GF-D8 (cell line): ENCODE measurements around the gene TGIF1.
"Not testable (repeated sequence)": the region's sequence is repeated elsewhere in the genome, so short reads cannot be mapped to it uniquely, and the experiment has no call there.

Source experiments
- DNase-seq: peaks from one replicate; lab custom pipeline; 2025; lab: John Stamatoyannopoulos, UW

Gene TGIF1

DNA sequence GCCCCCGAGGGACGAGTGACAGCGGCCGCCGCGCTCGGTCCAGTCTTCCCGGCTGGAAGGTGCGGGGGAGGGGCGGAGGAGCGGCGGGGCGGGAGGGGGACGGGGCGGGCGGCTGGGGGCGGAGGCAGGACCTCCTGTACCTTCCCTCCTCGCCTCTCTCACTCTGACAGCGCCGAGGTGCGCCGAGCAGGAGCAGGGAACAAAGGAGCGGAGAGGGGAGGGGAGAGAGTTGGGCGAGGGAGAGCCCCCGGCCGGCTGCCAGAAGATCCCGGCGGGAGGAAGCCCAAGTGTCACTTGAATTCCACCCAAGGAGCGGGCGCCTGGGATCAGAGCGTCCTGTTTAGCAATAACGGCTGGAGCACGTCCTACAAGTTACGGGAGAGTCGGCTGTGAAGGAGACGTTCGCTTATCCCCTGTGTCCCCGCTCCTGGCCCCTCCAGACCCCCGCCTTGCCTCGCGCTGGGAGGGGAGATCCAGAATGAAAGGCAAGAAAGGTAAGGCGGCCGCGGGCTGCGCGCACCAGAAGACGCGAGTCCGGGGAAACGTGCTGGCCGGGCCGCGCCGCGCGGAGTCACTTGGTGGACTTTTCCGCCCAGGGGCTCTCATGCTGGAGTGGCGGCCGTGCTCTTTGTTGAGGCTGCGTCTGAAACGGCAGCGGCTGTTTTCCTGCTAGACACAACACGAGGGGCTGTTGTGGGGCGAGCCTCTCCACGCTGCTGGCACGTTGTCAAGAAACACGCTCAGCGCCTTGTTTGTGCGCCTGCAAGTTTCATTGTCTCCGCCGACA, at the start of gene TGIF1:
Gene TGIF1 (plus strand): TSS at position 161 of the 787 bp plus-strand sequence. CDS start 318 bp downstream, at position 479.
- DNase-seq, result peak; percentile 36

DNA sequence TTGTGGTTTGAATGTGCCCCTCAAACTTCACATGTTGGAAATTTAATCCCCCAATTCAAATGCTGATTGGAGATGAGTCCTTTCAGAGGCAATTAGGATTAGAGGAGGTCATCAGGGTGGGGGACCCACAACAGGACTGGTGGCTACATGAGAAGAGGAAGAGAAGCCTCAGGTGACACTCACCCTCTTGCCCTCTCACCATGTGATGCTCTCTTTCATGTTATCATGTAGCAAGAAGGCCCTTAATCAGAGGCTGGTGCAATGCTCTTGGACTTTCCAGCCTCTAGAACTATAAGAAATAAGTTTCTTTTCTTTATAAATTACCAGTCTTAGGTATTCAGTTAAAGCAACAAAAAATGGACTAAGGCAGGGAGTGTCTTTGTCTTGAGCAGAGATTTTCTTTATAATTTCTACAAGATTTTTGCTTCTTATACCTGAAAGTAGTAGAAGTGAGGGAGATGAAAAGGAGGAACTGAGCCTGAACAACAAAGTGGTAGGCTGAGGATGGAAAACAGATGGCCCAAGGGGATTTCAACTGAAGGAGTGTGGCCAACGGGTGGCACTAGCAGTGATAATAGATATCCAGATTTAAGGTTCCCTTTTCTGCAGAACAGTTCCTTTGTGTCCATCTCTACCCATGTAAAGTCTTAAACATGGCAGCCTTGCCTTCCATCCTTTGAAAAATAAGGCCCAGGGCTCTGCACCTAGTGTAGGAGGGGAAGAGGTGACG, 49.2 kb upstream of the TGIF1 start:
- DNase-seq, result no peak

DNA sequence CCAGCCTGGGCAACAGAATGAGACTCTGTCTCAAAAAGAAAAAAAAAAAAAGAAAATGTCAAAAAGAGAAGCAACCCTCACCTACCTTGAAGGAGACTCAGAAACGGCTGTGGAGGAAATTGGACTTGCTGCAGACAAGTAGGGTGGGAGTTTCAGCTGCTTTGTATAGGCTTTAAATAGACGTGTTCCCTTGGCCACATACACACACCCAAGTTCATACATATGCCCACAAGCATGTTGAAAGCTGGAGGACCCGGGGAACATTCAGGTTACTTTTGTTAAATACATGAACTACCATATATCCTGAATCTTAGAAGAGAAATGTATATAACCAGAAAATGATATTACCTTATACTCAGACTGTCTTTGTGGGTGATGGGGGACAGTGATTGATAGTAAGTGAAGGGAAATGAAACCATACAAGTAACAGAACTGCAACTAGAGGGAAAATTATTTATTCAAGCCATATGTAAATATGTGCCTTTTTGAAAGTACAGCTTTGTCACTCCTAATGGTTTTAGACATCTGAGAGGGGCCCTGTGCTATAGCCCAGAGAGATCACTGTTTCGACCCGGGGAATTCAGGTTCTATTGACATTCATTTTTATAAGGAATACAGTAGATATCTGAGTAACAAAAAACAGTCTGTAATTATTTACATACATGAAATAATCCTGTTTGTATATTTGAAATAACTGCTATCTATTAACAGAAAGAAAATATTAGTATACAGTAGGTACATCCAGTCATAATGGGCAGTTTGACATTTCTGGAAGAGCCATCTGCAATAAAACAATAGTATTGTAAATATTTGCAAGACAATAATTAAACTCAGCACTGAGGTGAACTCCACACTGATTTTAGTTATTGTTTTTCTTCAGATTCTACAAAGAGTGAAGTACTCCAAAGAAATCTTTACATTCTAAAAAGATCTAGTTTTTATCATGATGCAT, 48.0 kb upstream of the TGIF1 start:
- DNase-seq, result no peak

DNA sequence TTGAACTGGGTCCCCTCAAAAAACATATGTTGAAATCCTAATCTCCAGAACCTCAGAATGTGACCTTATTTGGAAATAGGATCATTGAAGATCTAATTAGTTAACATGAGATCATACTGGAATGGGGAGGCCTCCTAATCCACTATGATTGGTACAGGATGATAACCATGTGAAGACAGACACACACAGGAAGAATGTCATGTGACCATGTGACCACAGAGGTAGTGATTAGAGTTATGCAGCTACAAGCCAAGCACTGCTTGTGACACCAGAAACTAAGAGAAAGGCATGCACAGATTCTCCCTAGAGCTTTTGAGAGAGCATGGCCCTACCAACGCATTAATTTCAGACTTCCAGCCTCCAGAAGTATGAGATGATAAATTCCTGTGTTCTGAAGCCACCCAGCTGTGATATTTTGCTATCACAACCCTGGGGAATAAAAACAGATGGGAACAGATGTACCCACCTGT, 47.0 kb upstream of the TGIF1 start:
- DNase-seq, result no peak

DNA sequence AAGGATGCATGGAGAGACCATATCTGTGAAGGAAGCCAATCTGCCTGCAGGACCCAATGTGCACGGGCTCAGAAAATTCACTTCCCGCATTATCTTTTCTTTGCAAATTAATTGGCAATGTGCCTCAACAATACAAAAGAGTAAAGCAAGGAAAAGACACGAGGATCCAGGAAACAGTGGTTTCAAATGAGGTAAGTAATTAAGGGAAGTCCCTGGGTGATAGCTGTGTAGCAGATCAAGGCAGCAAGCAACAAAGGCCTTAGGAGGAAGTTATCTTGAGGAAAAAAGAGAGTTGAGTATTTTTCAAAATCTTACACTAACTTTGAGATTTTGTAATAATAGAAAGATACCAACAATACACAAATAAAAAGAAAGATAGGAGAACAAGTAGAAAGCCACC, 44.3 kb upstream of the TGIF1 start:
- DNase-seq, result peak; percentile 84

DNA sequence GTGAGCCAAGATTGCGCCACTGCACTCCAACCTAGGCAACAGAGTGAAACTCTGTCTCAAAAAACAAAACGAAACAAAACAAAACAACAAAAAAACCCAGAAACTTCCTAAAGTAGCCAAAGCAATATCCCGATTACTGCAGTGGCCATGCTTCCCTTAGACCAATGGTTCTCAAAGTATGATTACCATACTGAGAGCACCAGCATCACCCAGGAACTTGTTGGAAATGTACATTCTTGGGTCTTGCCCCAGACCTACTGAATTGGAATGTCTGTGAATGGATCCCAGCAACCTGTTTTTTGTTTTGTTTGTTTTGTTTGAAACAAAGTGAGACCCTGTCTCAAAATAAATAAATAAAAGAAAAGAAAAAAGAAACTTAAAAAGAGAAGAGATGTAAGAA, 41.9 kb upstream of the TGIF1 start:
- no peak for DNase-seq

DNA sequence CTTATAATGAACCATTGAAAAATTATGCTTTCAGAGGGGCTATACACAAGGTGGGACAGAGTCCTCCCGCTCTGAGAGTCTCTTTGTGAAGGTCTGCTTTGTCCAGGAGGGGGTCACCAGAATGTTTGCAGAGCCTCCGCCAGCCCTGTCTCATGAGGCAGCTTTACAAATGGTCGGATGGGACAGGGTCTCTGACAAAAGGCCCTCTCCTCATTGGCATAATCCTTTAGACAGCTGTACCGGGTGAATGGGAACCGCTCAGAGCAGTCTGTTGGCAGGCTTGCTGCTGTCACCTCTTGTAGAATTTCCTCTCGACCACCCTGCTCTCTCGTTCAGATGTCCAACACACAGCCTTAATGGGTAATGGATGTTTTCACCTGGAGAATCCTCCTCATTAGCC, 40.2 kb upstream of the TGIF1 start:
- DNase-seq, result no peak

DNA sequence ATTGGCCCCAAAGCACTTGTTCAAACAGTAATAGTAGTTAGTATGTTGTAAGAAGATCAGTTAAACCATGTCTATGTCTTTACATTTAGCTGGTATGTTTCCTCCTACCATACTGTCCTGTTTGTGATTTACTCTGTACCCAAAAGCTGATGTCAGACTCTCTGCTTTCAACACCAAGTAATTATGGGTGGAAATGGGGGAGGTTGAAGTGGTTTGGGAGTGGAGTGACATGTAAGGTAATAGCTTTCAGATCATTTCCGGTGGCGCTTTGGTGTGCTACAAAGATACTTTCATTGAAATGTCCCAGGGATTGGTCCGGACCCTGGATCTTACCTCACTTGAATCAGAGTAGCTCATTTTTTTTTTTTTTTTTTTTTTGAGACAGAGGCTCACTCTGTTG, 39.7 kb upstream of the TGIF1 start:
- no peak for DNase-seq

DNA sequence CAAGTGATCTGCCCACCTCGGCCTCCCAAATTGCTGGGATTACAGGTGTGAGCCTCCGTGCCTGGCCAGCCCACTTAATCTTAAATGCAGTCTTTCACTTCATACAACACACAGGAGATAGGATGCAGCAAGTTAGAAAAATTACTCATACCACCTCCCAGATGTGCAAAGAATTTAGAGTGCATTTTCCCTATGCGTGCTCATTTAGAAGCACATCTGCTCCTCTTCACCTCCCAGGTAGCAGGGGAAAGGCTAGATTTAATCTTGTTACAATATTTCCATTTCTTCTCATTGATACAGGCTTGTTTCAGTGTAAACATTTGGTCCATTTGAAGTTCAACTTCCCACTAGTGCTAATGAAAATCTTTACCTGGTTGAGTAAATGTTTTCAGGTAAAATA, 39.1 kb upstream of the TGIF1 start:
- not testable (repeated sequence) for DNase-seq

DNA sequence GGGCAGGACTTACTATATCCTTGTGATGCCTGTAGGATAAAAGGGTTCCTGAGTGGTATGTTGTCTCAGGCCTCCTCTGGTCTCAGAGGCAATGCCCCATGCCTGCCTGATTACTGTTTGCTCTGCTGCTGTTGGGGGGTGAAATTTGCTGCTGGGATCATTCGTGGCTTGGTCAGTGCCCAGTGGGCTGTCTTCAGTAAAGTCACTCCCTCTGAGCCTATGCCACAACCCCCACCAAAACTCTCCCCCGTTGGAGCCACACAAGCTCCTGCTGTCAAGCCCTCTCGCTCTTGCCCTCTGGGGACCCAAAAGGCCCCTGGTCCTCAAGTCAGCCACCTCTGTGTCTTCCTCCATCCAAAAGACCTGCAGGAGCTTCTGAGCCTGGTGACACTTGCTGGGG, 38.6 kb upstream of the TGIF1 start:
- DNase-seq, result no peak

DNA sequence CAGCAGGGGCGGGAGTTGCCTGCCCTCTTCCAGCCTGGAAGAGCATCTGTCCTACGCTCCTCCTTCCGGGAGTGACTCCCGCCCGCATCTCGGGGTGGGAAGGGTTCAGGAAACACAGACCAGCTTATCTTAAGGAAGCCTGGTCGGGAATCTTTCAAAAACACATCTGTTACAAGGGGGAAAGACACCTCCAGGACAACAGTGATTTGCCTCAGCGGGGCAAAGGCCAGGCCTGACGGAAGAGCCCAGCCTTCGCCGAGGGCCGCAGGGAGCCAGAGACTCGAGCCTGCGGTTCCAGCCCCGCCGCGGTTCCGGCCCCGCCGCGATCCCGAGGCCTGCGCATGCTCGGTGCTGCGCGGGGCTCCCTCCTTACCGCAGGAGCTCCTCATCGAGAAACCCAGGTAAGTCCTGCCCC, 38.1 kb upstream of the TGIF1 start:
- no peak for DNase-seq

DNA sequence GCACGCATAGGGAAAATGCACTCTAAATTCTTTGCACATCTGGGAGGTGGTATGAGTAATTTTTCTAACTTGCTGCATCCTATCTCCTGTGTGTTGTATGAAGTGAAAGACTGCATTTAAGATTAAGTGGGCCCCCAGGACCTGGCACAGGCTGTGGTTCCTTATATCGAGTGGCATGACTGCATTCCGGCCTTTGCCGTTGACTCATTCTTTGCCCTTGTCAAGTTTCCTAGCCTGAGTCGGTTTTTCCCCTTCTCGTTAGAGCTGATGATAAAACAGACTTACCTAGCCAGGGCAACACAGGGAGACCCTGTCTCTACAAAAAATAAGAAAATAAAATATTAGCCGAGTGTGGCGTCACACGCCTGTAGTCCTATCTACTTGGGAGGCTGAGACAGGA, 37.4 kb upstream of the TGIF1 start:
- DNase-seq, result not testable (repeated sequence)

DNA sequence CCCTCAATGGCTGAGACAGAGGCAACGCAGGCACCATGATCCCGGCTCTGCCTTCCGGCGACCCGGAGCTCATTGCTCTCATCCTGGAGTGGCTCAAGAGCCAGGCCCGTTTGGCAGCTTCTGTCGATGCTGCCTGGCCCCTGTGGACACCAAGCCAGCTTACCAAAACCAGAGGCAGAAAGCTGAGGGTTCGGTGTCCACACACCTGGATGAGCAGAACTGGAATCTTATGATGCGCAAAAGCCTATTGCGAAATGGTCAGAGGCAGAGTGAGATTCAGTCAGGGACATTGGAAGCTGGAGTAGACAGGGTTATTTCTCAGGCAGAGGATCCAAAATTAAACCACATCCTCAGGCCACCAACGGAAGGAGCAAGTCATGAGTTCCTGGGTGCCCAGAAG, 34.9 kb upstream of the TGIF1 start:
- no peak for DNase-seq

DNA sequence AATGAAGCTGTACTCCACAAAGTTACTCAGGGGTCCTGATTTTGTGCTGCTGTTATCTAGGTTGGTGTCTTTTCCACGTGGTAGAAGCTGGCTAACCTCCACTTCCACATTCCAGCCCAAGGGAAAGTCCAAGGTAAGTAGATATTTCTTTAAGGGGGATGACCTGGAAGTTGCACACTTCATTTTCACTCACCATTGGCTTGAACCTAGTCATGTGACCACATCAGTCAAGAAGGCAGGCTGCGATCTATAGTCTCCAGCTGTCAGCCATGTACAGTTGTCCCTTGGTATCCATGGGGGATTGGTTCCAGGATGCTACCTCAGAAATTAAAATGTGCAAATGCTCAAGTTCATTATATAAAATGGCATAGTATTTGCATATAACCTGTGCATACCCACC, 31.9 kb upstream of the TGIF1 start:
- DNase-seq, result no peak

DNA sequence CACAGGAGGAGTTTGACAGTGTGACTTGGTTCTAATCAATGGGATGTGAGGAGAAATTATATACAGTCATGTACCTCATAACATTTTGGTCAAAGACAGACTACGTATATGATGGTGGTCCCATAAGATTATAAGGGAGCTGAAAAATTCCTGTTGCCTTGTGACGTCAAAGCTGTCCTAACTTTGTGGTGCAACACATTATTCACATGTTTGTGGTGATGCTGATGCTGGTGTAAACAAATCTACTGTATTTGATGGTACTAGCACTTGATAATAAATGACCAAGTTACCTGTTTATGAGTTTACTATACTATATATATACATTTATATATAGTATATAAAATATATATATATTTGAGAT, 29.1 kb upstream of the TGIF1 start:
- DNase-seq, result no peak

DNA sequence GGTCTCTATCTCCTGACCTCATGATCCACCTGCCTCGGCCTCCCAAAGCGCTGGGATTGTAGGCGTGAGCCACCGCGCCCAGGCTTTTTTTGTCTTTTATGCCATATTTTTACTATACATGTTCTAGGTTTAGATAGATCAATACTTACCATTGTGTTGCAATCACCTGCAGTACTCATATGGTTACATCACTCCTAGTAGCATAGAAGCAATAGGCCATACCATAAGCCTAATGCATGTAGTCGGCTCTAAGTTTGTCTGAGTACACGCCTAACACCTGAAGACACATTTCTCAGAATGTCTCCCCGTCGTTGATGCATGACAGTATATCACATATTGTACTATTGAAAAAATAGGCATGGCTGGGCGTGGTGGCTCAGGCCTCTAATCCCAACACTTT, 27.1 kb upstream of the TGIF1 start:
- no peak for DNase-seq

DNA sequence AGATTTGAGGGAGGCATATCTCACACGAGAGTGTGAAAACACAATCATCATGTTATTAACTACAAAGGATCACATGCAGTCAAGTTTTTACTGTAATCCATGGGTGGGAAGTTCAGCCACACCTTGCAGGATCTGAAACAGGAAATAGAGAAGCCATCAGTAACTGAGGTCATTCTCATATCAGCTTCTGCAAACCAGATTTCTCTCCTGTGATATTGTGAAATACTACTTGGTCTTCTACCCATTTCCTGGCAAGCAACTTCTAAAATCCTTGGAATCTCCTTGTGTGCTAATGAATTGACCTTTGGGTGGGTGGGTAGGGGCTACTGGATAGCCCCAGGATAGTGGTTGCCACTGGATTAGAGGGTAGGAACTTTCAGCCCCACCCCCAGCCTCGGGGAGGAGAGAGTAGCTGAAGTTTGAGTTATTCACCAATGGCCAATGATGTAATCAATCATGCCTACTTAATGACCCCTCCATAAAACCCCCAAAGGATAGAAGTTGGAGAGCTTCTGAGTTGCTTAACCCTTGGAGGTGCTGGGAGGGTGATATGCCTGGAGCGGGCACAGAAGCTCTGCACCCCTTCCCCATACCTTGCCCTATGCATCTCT, 25.6 kb upstream of the TGIF1 start:
- no peak for DNase-seq

DNA sequence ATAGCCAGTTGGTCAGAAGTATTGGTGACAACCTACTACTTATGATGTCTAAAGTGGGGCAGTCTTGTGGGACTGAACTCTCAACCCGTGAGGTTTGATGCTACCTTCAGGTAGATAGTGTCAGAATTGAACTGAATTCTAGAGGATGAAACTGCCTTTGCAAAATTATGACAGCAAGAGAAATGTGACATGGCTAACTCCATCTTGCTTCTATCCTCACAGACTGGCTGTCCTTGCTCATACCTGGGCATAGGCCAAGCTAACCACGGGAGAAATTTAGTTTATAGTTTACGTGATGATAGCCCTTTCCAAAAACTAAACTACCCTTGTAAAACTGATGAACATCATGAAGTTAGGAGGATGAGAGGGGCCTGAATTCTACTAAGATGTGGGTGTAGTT, 24.9 kb upstream of the TGIF1 start:
- no peak for DNase-seq

DNA sequence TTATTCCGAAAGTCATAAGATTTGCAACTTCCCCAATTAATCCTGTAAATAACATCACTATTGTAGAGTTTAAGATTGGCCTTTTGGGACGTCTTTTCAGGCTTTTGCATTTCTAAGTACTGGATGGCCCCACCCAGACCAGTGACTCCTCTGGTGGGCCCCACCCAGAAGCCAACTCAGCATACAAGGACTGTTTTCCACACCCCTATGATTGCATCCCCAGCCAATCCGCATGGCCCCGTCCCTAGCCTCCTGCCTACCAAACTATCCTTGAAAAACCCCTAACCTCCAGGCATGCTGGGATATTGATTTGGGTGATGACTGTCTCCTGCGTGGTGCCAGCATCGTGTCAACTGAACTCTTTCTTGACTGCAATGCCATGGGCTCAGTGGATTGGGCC, 24.5 kb upstream of the TGIF1 start:
- DNase-seq, result no peak

DNA sequence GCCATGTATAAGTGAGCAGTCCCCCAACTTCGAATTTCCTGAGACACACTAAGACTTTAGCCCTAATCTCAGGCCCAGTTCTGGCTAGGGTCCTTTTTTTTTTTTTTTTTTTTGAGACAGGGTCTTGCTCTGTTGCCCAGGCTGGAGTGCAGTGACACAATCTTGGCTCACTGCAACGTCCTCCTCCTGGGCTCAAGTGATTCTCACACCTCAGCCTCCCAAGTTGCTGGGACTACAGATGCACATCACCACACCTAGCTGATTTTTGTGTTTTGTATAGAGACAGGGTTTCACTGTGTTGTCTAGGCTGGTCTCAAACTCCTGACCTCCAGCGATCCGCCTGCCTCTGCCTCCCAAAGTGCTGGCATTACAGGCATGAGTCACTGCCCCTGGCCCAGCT, 23.9 kb upstream of the TGIF1 start:
- DNase-seq, result no peak

DNA sequence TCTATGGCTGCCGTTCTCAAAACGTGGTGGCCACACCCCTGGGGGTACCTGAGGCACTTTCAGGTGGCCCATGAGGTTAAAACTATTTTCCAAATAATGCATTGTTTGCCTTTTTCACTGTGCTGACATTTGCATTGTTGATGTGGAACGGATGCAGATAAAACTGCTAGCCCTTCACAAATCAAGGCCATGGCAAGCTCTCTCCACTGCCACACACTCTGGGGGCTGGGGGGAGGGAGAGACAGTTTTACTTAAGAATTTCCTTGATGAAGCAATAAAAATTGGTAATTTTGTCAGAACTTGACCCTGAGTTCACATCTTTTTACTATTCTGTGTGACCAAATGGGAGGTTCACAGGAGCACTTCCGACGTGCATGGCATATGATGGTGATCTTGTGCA, 22.0 kb upstream of the TGIF1 start:
- no peak for DNase-seq

DNA sequence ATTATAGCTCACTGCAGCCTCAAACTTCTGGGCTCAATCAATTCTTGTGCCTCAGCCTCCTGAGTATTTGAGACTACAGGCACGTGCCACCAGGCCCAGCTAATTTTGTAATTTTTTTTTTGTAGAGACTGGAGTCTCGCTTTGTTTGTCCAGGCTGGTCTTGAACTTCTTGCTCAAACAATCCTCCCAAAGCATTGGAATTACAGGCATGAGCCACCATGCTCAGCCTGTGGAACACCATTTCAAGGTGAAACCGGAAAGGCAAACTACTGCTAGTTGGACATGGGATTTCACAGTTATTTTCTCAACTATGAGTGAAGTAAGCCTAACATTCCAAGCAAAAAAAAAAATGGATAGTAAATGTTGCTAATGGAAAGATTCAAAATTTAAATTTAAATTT, 20.9 kb upstream of the TGIF1 start:
- no peak for DNase-seq
